GM12864 (cell line): ENCODE measurements around the gene C7.
"Not testable (repeated sequence)": the region's sequence is repeated elsewhere in the genome, so short reads cannot be mapped to it uniquely, and the experiment has no call there.

Experiments
- DNase-seq: peaks from one replicate; pipeline ENCODE4 v3.0.0-alpha.2; 2011; ENCODE audit warnings: low read depth
- H3K4me3 ChIP-seq: 2 replicates; pipeline ENCODE4 v1.5.1; 2011; ENCODE audit warnings: mild to moderate bottlenecking, low read depth, low read length, control low read depth
- TF ChIP-seq, protein P1 (sequence below): IDR thresholded peaks from 2 replicates; pipeline ENCODE4 v1.5.1; 2011; ENCODE audit warnings: low read depth, mild to moderate bottlenecking, moderate library complexity, low read length, control low read depth, inconsistent platforms; ENCODE audit errors: missing control alignments

Gene C7

DNA sequence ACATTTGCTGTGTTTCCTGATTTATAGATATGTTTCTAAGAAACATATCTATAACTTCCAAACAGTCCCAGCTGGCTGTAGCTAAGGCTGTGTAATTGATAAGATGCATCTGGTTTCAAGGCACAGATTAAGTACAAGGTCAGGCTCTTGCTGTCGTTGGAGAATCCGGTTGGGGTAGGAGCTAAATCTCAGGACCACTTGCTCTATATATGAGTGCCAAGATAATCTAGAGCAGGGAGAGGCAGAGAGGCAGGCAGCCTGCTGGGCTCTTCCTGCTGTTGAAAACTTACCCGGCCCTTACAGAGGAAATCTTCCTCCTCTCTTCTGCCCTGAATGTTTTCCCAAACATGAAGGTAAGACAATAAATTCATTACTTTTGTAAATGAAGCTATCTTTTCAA is at the start of gene C7:
Gene C7, plus strand, starts transcription at position 234 of the 400 bp plus-strand sequence. Its CDS starts 114 bp downstream, at position 348.
- TF ChIP-seq, protein P1, sequence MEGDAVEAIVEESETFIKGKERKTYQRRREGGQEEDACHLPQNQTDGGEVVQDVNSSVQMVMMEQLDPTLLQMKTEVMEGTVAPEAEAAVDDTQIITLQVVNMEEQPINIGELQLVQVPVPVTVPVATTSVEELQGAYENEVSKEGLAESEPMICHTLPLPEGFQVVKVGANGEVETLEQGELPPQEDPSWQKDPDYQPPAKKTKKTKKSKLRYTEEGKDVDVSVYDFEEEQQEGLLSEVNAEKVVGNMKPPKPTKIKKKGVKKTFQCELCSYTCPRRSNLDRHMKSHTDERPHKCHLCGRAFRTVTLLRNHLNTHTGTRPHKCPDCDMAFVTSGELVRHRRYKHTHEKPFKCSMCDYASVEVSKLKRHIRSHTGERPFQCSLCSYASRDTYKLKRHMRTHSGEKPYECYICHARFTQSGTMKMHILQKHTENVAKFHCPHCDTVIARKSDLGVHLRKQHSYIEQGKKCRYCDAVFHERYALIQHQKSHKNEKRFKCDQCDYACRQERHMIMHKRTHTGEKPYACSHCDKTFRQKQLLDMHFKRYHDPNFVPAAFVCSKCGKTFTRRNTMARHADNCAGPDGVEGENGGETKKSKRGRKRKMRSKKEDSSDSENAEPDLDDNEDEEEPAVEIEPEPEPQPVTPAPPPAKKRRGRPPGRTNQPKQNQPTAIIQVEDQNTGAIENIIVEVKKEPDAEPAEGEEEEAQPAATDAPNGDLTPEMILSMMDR, result no peak
- H3K4me3 ChIP-seq, result no peak within 1 kb of the TSS
- DNase-seq, result no peak

DNA sequence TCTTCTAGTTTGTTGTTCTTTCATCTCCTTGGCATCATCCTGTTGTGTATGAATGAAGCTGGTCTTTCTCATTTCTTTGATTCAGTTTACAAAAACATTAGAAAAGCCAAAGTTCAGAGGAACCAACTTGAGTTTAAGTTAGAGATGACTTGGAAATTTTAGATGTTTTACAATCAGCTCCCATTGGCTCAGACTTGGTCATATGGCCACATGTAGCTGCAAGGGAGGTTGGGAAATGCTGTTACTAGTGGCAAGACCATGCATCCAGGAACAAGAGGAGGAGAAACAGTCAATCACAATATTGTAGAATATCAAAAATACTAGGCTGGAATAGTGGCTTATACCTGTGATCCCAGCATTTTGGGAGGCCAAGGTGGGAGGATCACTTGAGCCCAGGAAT is 48.6 kb upstream of the C7 start:
- TF ChIP-seq, protein P1, result no peak

DNA sequence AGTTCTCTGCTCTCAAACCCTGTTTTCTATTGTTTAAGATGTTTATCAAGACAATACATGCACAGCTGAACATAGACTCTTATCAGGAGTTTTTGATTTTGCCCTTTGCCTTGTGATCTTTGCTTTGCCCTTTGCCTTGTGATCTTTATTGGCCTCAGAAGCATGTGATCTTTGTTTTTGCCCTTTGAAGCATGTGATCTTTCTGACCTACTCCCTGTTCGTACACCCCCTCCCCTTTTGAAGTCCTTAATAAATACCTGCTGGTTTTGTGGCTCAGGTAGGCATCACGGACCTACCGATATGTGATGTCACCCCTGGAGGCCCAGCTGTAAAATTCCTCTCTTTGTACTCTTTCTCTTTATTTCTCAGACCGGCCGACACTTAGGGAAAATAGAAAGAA is 44.3 kb upstream of the C7 start:
- not testable (repeated sequence) for DNase-seq, H3K4me3 ChIP-seq

More for the DNA sequence above, 48.6 kb upstream of the C7 start:
- H3K4me3 ChIP-seq, result no peak overlapping the region
- DNase-seq, result no peak

DNA sequence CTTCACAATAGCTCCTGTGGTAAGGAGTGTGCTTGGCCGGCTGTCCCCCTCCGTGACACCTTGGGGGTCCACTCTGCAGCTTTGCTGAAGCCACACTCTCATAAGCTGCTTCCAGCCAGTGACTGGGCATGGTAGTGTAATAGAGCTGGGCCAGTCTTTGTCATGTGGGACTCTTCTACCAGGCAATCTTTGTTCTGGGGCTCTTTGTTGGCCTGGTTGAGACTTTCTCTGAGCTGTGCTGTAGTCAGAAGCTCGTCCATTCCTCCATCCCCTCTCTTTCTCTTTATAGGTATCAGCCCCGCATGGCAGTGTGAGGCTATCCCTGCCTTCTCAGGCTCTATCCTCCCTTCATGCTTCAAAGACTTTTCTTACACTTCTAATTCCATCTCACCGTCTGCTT is 42.5 kb upstream of the C7 start:
- TF ChIP-seq, protein P1, result no peak
- H3K4me3 ChIP-seq, result no peak overlapping the region
- no peak for DNase-seq

- DNase-seq, result no peak
- TF ChIP-seq, protein P1, result no peak
- H3K4me3 ChIP-seq, result no peak overlapping the region
Observed at GRCh38 chr5:40869384-40869783, 39.9 kb upstream of the C7 start.

- no peak for DNase-seq
- TF ChIP-seq, protein P1, result no peak
- no peak overlapping the region for H3K4me3 ChIP-seq
Observed at GRCh38 chr5:40871177-40871576, 38.1 kb upstream of the C7 start.

DNA sequence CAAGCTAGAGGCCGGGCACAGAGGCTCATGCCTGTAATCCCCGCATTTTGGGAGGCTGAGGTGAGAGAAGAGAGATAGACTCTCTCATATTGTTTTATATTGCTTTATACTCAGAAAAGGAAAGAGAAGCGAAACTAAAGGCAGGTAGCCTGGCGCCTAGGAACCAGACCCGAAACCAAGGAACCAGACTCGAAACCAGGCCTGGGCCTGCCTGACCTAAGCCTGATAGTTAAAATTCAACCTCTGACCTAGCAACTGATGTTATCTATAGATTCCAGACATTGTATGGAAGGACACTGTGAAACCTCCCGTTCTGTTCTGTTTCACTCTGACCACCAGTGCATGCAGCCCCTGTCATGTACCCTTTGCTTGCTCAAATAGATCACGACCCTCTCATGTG is 37.0 kb upstream of the C7 start:
- DNase-seq, H3K4me3 ChIP-seq: not testable (repeated sequence)

GRCh38 chr5:40873286-40873880 is 35.9 kb upstream of the C7 start:
- no peak overlapping the region for H3K4me3 ChIP-seq
- no peak for DNase-seq
- TF ChIP-seq, protein P1, result no peak
